Thoracic aorta (tissue), 2 donors: ENCODE results near the gene CNTNAP2. TPM values are rescaled to one million over a fixed set of nuclear protein-coding genes. Genes with fewer than 3 reads are reported as not detected.

Experiments used
- ATAC-seq: fragments of 150-250 bp; one replicate; pipeline ENCODE4 v1.8.0; 2017; ENCODE audit warnings: low read depth; ENCODE audit not compliant: insufficient number of reproducible peaks, low FRiP score
- DNase-seq: peaks from one replicate; pipeline ENCODE4 v3.0.0-alpha.2; 2020; ENCODE audit warnings: low spot score
- H3K27ac ChIP-seq, 2 donors: fragments of 200-600 bp; sonication (generic); 1 replicate in 1 of 2; 2 replicates in 1 of 2; pipeline ENCODE4 v1.5.1; 2016; ENCODE audit warnings: mild to moderate bottlenecking in 2 of 2, moderate library complexity in 2 of 2
- H3K27me3 ChIP-seq: fragments of 200-600 bp; sonication (generic); replicated peaks from 2 replicates; pipeline ENCODE4 v1.6.0; 2016; ENCODE audit warnings: mild to moderate bottlenecking; ENCODE audit not compliant: insufficient read depth
- H3K36me3 ChIP-seq: fragments of 200-600 bp; sonication (generic); one replicate; pipeline ENCODE4 v1.5.1; 2016
- H3K4me1 ChIP-seq, 2 donors: fragments of 200-600 bp; sonication (generic); 1 replicate in 1 of 2; 2 replicates in 1 of 2; pipeline versions ENCODE4 v1.5.1 to v1.6.0; 2016; ENCODE audit warnings: low read depth in 2 of 2, mild to moderate bottlenecking in 1 of 2; ENCODE audit not compliant: control insufficient read depth in 1 of 2
- H3K4me3 ChIP-seq: fragments of 200-600 bp; sonication (generic); 2 replicates; pipeline ENCODE4 v1.5.1; 2016; ENCODE audit warnings: mild to moderate bottlenecking
- H3K9me3 ChIP-seq: fragments of 200-600 bp; sonication (generic); 2 replicates; pipeline ENCODE4 v1.5.1; 2016
- total RNA-seq, 2 donors: library from RNA; depleted of rRNA; stranded (reverse); fragments of >200 nt; gene quantifications; one replicate each; pipeline versions ENCODE4 v1.1.0 to v1.2.3, GENCODE V29; 2016
- TF ChIP-seq, protein P1 (sequence below): fragments of 200-600 bp; sonication (generic); IDR thresholded peaks from one replicate; pipeline ENCODE4 v1.5.1; 2019; ENCODE audit warnings: antibody characterized with exemption

The CNTNAP2 gene
- total RNA-seq, 2 donors from 2014 or later: not detected

DNA sequence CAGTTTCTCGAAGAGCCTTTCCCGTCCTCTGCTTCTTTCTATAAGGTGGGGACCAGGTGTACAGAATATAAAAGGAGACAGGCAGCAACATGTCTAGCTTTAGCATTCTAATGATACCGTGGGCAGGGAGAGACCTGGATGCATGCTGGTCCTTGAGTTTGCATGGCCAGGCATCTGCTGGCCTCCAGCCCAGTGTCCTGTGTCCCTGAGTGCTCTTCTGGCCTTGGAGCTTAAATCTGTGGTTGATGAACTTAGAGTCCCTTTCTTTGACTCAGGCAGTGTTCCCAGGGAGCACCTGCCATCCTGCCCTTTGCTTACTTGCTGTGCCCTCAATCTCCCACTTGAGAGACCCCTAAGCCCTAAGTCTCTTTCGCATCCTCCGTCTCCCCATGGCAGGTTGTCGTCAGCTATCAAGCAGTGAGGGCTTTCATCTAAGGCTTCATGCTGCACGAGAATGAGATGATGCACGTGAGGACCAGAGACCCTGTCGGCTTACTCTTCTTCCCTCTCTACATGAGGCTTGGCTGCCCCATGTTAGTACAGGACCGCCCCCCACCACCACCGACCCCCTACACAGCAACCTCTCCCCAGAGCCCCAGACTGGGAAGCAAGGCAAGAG lies 2160.6 kb downstream of the CNTNAP2 start:
- Histone ChIP-seq H3K36me3 (no peaks in the 10 kb centered on the region), H3K4me1 (peaks cover 0 to 10% of the 10 kb centered on the region in 2 donors), H3K27ac (no peak overlapping the region), H3K27me3 (no peaks in the 10 kb centered on the region), H3K4me3 (no peak overlapping the region), H3K9me3 (no peaks in the 10 kb centered on the region)
- TF ChIP-seq, protein P1, sequence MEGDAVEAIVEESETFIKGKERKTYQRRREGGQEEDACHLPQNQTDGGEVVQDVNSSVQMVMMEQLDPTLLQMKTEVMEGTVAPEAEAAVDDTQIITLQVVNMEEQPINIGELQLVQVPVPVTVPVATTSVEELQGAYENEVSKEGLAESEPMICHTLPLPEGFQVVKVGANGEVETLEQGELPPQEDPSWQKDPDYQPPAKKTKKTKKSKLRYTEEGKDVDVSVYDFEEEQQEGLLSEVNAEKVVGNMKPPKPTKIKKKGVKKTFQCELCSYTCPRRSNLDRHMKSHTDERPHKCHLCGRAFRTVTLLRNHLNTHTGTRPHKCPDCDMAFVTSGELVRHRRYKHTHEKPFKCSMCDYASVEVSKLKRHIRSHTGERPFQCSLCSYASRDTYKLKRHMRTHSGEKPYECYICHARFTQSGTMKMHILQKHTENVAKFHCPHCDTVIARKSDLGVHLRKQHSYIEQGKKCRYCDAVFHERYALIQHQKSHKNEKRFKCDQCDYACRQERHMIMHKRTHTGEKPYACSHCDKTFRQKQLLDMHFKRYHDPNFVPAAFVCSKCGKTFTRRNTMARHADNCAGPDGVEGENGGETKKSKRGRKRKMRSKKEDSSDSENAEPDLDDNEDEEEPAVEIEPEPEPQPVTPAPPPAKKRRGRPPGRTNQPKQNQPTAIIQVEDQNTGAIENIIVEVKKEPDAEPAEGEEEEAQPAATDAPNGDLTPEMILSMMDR: no peak
- ATAC-seq (no peak), DNase-seq (no peak)

DNA sequence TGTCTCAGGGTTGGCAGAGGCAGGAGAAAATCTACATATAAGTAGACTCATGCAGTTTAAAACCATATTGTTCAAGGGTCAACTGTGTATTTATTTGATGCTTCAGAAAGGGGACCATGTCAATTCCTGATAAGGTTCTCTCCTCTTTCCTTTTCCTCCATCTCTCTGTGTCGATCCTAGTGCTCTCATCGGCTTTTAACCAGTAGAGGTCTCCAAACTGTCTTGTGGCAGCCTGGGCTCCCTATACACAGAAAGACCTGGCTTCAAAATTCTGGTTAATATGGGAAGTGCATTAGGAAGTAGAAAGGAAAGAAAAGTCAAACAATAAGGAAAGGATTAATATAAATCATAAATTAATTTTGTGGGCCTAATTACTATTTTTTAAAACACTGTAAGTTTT lies 2169.5 kb downstream of the CNTNAP2 start:
- Histone ChIP-seq H3K27me3 (no peaks in the 10 kb centered on the region), H3K27ac (no peak overlapping the region), H3K4me3 (no peak overlapping the region), H3K9me3 (no peaks in the 10 kb centered on the region), H3K4me1 (no peaks in the 10 kb centered on the region), H3K36me3 (no peaks in the 10 kb centered on the region)
- DNase-seq (no peak), ATAC-seq (no peak)
- TF ChIP-seq, protein P1: no peak

DNA sequence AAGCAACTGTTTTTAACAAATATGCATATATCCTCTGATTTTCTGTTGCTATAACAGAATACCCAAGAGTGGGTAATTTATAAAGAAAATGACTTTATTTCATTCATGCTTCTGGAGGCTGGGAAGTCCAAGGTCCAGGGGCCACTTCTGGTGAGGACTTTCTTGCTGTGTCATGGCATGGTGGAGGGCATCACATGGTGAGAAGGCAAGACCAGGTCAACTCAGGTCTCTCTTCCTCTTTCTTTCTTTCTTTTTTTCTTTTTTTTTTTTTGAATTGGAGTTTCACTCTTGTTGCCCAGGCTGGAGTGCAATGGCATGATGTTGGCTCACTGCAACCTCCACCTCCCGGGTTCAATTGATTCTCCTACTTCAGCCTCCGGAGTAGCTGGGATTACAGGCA lies 2170.9 kb downstream of the CNTNAP2 start:
- no peak overlapping the region for H3K4me3 ChIP-seq
- TF ChIP-seq, protein P1: no peak
- H3K9me3 ChIP-seq: no peaks in the 10 kb centered on the region
- no peaks in the 10 kb centered on the region for H3K4me1 ChIP-seq
- no peak for ATAC-seq
- H3K27me3 ChIP-seq: no peaks in the 10 kb centered on the region
- no peaks in the 10 kb centered on the region for H3K36me3 ChIP-seq
- DNase-seq: no peak
- no peak overlapping the region for H3K27ac ChIP-seq

DNA sequence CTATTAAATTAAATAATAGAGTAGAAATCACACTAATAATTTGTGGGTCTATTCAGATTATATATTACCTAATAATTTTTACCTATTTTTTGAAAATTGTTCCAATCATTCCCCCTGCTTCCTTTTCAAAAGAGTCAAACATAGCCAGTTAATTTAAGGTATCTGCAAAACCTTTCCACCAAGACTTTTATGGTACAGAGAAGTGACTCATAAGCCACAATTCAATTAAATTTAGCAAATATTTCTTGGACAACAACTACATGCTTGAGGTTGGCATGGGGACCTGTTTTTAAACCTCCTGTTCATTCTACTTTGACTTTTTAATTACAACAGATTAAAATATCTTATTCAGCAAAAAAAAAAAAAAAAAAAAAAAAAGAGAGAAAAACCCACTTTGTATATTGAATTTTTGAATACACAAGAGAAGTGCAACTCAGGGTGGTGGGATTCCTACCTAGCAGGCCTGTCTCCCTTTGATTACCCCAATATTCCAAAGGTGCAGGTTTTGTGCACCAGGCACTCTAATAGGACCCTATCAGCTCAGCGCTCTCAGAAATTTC lies 2172.1 kb downstream of the CNTNAP2 start:
- no peaks in the 10 kb centered on the region for H3K9me3 ChIP-seq
- H3K27me3 ChIP-seq: no peaks in the 10 kb centered on the region
- DNase-seq: no peak
- no peak overlapping the region for H3K4me3 ChIP-seq
- no peak overlapping the region for H3K27ac ChIP-seq
- no peak for ATAC-seq
- TF ChIP-seq, protein P1: no peak
- H3K4me1 ChIP-seq: no peaks in the 10 kb centered on the region
- no peaks in the 10 kb centered on the region for H3K36me3 ChIP-seq

DNA sequence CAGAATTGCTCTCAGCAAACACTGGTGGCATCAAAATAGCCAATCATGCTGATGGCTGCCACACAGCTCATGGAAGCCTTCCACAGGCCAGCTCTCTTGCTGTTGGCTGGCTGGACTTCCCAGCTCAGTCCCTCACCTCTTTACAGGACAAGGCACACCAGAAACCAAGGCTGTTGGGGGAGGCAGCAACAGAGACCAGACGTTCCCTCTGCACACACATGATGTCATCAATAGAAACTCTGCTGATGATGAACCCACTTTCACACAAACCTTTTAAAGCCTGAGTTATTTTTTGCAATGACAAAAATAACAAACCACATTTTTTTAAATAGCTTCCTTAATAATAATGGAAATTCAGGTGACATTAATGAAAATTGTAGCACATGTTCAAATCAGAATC lies 2173.0 kb downstream of the CNTNAP2 start:
- H3K4me1 ChIP-seq: no peaks in the 10 kb centered on the region
- ATAC-seq (no peak), DNase-seq (no peak)
- H3K27me3 ChIP-seq: no peaks in the 10 kb centered on the region
- H3K9me3 ChIP-seq: no peaks in the 10 kb centered on the region
- no peak overlapping the region for H3K4me3 ChIP-seq
- H3K27ac ChIP-seq: no peak overlapping the region
- H3K36me3 ChIP-seq: no peaks in the 10 kb centered on the region
- TF ChIP-seq, protein P1: no peak
